LNCAP (cell line): ENCODE measurements around the gene ADCY10.

Source experiments
- CTCF ChIP-seq: fragments of 450-650 bp; IDR thresholded peaks from 2 replicates; pipeline ENCODE4 v1.5.1; 2017; ENCODE audit warnings: mild to moderate bottlenecking

ADCY10 gene

GRCh38 chr1:167910530-167910929, 3.4 kb downstream of the ADCY10 start:
- TF ChIP-seq CTCF = no peak

- no peak for TF ChIP-seq CTCF
These were observed 4.2 kb downstream of the ADCY10 start for GRCh38 chr1:167909691-167910180.

GRCh38 chr1:167905671-167906070, 8.3 kb downstream of the ADCY10 start:
- TF ChIP-seq CTCF = no peak

GRCh38 chr1:167905182-167905581, 8.8 kb downstream of the ADCY10 start:
- TF ChIP-seq CTCF = no peak

GRCh38 chr1:167904652-167905130, 9.2 kb downstream of the ADCY10 start:
- no peak for TF ChIP-seq CTCF

- no peak for TF ChIP-seq CTCF
These were observed 13.0 kb downstream of the ADCY10 start for GRCh38 chr1:167900907-167901306.

GRCh38 chr1:167899253-167899681, 14.7 kb downstream of the ADCY10 start:
- TF ChIP-seq CTCF = no peak
